HUES48 (cell line): ENCODE measurements around the gene SLC6A1.

Experiments used
- H3K27ac ChIP-seq: one replicate; pipeline ENCODE4 v1.7.0; 2013; ENCODE audit warnings: low read depth, low read length, inconsistent platforms
- H3K27me3 ChIP-seq: 2 replicates; pipeline ENCODE4 v1.6.1; 2013; ENCODE audit warnings: mild to moderate bottlenecking, low read length; ENCODE audit not compliant: control insufficient read depth, insufficient read depth
- H3K36me3 ChIP-seq: 2 replicates; pipeline ENCODE4 v1.6.1; 2013; ENCODE audit warnings: low read length; ENCODE audit not compliant: control insufficient read depth, insufficient read depth
- H3K4me1 ChIP-seq: 2 replicates; pipeline ENCODE4 v1.6.1; 2013; ENCODE audit warnings: mild to moderate bottlenecking, low read length; ENCODE audit not compliant: control insufficient read depth, insufficient read depth
- H3K4me3 ChIP-seq: 2 replicates; pipeline ENCODE4 v1.5.1; 2013; ENCODE audit warnings: mild to moderate bottlenecking, low read depth, low read length
- H3K9ac ChIP-seq: 2 replicates; pipeline ENCODE4 v1.6.1; 2013; ENCODE audit warnings: mild to moderate bottlenecking, low read depth, low read length, moderate library complexity
- H3K9me3 ChIP-seq: 2 replicates; pipeline ENCODE4 v1.6.1; 2013; ENCODE audit warnings: low read length; ENCODE audit not compliant: control insufficient read depth, insufficient read depth

Gene SLC6A1

DNA sequence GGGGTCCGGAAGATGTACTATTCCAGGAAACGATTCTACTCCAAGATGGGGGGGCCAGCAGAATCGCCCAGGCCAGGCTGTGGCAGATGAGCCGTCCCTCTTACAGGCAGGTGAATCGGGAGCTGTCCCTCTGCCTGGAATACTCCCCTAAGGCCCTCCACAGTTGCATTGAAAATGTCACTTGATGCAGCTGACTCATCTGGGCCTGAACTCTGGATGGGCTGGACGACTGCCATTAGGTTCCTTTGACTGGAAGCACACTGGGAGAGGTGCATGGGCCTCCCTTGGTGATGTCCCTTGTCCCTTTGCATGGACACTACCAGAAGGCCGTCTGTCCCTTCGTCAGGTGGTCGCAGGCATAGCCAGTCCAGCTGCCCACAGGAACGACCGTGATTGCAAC is 92.1 kb downstream of the SLC6A1 start:
- Histone ChIP-seq H3K4me3 (no peak overlapping the region), H3K27ac (no peak overlapping the region), H3K27me3 (no peaks in the 10 kb centered on the region), H3K9me3 (no peaks in the 10 kb centered on the region), H3K36me3 (no peaks in the 10 kb centered on the region), H3K9ac (no peak overlapping the region), H3K4me1 (no peaks in the 10 kb centered on the region)

DNA sequence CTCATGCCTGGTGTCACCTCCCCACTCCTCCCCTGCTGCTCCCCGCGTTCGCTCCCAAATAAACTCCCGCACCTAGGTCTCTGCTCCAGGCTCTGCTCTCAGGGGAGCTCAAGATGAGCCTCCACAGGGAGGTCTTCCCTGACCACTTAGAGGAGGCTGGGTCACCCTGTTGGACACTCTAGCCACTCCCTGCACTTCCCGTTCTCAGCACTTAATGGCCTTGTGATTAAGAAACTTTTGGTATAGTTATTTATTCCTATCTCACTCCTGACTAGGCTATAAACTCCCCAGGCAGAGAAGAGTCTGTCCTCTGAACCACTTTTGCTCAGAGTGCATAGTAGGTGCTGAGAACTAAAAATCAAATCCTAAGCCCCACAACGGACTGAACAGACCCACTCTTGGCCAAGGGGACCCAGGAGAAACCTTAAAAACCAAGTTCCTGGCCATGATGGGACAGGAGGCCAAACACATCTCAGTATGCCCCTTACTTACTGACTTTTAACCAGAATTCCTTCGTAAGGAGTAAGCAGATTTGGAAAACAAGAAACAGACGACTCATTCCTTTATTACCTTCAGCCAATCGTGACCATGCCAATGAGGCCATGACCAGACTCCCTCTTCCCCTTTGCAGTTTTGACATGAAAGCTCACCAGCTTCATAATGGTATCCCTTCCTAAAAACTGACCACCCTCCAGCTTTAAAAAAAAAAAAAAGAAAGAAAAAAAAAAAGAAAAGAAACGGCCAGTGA is 92.7 kb downstream of the SLC6A1 start:
- H3K9ac ChIP-seq = no peak overlapping the region
- H3K9me3 ChIP-seq = no peaks in the 10 kb centered on the region
- no peaks in the 10 kb centered on the region for H3K27me3 ChIP-seq
- H3K4me3 ChIP-seq = no peak overlapping the region
- H3K27ac ChIP-seq = no peak overlapping the region
- H3K4me1 ChIP-seq = no peaks in the 10 kb centered on the region
- no peaks in the 10 kb centered on the region for H3K36me3 ChIP-seq

DNA sequence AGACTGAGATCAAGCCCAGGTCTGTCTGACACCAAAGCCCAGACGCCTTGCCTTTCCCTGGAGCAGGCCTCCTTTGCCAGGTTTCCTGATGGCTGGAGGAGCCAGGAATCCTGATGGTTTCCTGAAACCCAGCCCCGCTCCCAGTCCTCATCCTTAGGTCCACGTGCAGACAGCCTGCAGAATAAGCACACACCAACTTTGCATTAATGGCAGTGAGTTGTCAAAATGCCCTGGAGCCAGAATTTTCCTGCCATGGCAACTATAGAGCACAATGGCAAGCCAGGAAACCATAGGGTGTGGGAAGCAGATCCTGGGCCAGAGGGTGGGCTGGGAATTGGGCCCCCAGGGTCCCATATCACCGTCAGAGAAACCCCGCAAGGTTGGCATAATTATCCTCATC is 94.3 kb downstream of the SLC6A1 start:
- Histone ChIP-seq H3K27ac (no peak overlapping the region), H3K36me3 (no peaks in the 10 kb centered on the region), H3K4me3 (no peak overlapping the region), H3K27me3 (no peaks in the 10 kb centered on the region), H3K4me1 (no peaks in the 10 kb centered on the region), H3K9ac (no peak overlapping the region), H3K9me3 (no peaks in the 10 kb centered on the region)

DNA sequence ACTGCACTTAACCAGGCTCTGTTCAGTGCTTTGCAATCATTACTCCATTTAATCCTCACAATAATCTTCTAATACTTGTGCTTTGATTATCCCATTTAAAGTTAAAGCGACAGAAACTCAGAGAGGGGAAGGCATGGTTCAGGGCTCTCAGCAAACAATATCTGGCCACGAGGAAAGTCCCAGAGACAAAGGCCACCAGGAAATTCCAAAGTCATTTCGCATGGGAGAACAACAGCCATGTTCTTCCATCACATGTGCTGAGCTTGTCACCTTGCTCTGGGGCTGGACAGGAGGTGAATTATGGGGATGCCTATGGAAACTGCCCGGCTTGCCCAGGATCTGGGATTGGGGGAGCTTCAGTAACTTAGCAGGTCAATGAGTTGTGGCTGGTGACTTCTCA is 95.5 kb downstream of the SLC6A1 start:
- no peaks in the 10 kb centered on the region for H3K4me1 ChIP-seq
- H3K4me3 ChIP-seq = no peak overlapping the region
- H3K27ac ChIP-seq = no peak overlapping the region

DNA sequence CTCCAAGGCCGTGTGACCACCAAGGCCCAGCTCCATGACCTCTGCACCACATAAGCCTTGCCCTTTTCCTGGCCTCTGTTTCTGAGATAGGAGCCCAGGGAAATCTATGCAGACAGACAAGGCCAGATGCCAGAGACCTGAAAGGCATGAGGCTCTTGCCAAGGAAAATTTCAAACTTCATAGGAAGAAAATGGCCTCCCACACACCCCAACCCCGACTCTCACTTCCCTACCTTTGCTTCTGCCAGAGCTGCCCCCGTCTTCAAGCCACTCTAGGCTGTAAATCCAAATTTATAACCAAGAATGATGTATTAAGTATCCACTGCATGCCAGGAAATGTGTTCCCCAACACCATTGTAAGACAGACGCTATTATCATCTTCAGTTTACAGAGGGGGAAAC is 96.3 kb downstream of the SLC6A1 start:
- no peaks in the 10 kb centered on the region for H3K4me1 ChIP-seq
- no peaks in the 10 kb centered on the region for H3K9me3 ChIP-seq
- H3K4me3 ChIP-seq = no peak overlapping the region
- H3K27me3 ChIP-seq = no peaks in the 10 kb centered on the region
- H3K36me3 ChIP-seq = no peaks in the 10 kb centered on the region
- no peak overlapping the region for H3K27ac ChIP-seq
- H3K9ac ChIP-seq = no peak overlapping the region

More for the DNA sequence above, 95.5 kb downstream of the SLC6A1 start:
- Histone ChIP-seq H3K9me3 (no peaks in the 10 kb centered on the region), H3K27me3 (no peaks in the 10 kb centered on the region), H3K9ac (no peak overlapping the region), H3K36me3 (no peaks in the 10 kb centered on the region)
